Neural progenitor cell (in vitro differentiated cells): ENCODE results near the gene CD300LD.

Experiments used
- EZH2 ChIP-seq: fragments of 200-600 bp; sonication (generic); IDR thresholded peaks from 2 replicates; pipeline ENCODE4 v1.6.1; 2017; ENCODE audit warnings: antibody characterized with exemption, mild to moderate bottlenecking, moderate library complexity
- TF ChIP-seq, protein P1 (sequence below): fragments of 200-600 bp; sonication (generic); IDR thresholded peaks from 2 replicates; pipeline ENCODE4 v1.5.1; 2017; ENCODE audit warnings: antibody characterized with exemption, mild to moderate bottlenecking

GRCh38 chr17:74635418-74635817, 43.3 kb upstream of the CD300LD start:
- TF ChIP-seq, protein P1, sequence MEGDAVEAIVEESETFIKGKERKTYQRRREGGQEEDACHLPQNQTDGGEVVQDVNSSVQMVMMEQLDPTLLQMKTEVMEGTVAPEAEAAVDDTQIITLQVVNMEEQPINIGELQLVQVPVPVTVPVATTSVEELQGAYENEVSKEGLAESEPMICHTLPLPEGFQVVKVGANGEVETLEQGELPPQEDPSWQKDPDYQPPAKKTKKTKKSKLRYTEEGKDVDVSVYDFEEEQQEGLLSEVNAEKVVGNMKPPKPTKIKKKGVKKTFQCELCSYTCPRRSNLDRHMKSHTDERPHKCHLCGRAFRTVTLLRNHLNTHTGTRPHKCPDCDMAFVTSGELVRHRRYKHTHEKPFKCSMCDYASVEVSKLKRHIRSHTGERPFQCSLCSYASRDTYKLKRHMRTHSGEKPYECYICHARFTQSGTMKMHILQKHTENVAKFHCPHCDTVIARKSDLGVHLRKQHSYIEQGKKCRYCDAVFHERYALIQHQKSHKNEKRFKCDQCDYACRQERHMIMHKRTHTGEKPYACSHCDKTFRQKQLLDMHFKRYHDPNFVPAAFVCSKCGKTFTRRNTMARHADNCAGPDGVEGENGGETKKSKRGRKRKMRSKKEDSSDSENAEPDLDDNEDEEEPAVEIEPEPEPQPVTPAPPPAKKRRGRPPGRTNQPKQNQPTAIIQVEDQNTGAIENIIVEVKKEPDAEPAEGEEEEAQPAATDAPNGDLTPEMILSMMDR: no peak
- TF ChIP-seq EZH2: no peak
